Mesenchymal stem cell (in vitro differentiated cells and primary cell): Measurements from ENCODE around the gene PBX1.

ENCODE experiments used
- DNase-seq: peaks from one replicate; pipeline ENCODE4 v3.0.0-alpha.2; 2013
- H2AFZ ChIP-seq: one replicate; pipeline ENCODE4 v1.6.1; 2013; ENCODE audit warnings: low read depth, mild to moderate bottlenecking, control low read depth, inconsistent platforms, low read length, moderate library complexity
- H2AK5ac ChIP-seq: 2 replicates; pipeline ENCODE4 v1.6.1; 2013; ENCODE audit warnings: low read length, moderate library complexity, mild to moderate bottlenecking, inconsistent platforms; ENCODE audit not compliant: severe bottlenecking
- H2BK120ac ChIP-seq: one replicate; pipeline ENCODE4 v1.6.1; 2013; ENCODE audit warnings: low read depth, mild to moderate bottlenecking, inconsistent platforms, low read length, moderate library complexity
- H2BK12ac ChIP-seq, 2 experiments: one replicate each; pipeline ENCODE4 v1.6.1; 2013; ENCODE audit warnings: inconsistent platforms in 2 of 2, low read length in 2 of 2, mild to moderate bottlenecking in 2 of 2, moderate library complexity in 2 of 2, control low read depth in 1 of 2
- H2BK15ac ChIP-seq: one replicate; pipeline ENCODE4 v1.6.1; 2013; ENCODE audit warnings: mild to moderate bottlenecking, low read depth, inconsistent platforms; ENCODE audit not compliant: poor library complexity, severe bottlenecking
- H2BK5ac ChIP-seq: 2 replicates; pipeline ENCODE4 v1.6.1; 2013; ENCODE audit warnings: low read depth, mild to moderate bottlenecking, low read length, control low read depth, inconsistent platforms; ENCODE audit not compliant: poor library complexity, severe bottlenecking
- H3K14ac ChIP-seq, 2 experiments: one replicate each; pipeline ENCODE4 v1.6.1; 2013; ENCODE audit warnings: inconsistent platforms in 2 of 2, low read length in 2 of 2, control low read depth in 1 of 2, mild to moderate bottlenecking in 1 of 2, moderate library complexity in 1 of 2
- H3K18ac ChIP-seq, 2 experiments: one replicate each; pipeline ENCODE4 v1.6.1; 2013; ENCODE audit warnings: inconsistent platforms in 2 of 2, low read length in 2 of 2, control low read depth in 1 of 2, low read depth in 1 of 2, mild to moderate bottlenecking in 1 of 2
- H3K23ac ChIP-seq, 2 experiments: one replicate each; pipeline ENCODE4 v1.6.1; 2013; ENCODE audit warnings: inconsistent platforms in 2 of 2, low read length in 2 of 2, mild to moderate bottlenecking in 2 of 2, moderate library complexity in 2 of 2, control low read depth in 1 of 2
- H3K27ac ChIP-seq: 2 replicates; pipeline ENCODE4 v1.5.1; 2013; ENCODE audit warnings: mild to moderate bottlenecking, moderate library complexity, low read length, control low read depth, inconsistent platforms; ENCODE audit not compliant: poor library complexity, severe bottlenecking
- H3K27me3 ChIP-seq, 2 experiments: 2 replicates each; pipeline versions ENCODE4 v1.6.1 to v1.7.0; 2013; ENCODE audit warnings: low read length in 2 of 2, mild to moderate bottlenecking in 2 of 2, moderate library complexity in 2 of 2, control low read depth in 1 of 2, inconsistent platforms in 1 of 2; ENCODE audit not compliant: control insufficient read depth in 1 of 2, insufficient read depth in 1 of 2
- H3K36me3 ChIP-seq, 2 experiments: 2 replicates each; pipeline versions ENCODE4 v1.6.1 to v1.7.0; 2013; ENCODE audit warnings: low read length in 2 of 2, control low read depth in 1 of 2, inconsistent platforms in 1 of 2, low read depth in 1 of 2, mild to moderate bottlenecking in 1 of 2; ENCODE audit not compliant: insufficient read depth in 2 of 2, control insufficient read depth in 1 of 2
- H3K4ac ChIP-seq, 2 experiments: one replicate each; pipeline ENCODE4 v1.6.1; 2013; ENCODE audit warnings: inconsistent platforms in 2 of 2, low read length in 2 of 2, mild to moderate bottlenecking in 2 of 2, moderate library complexity in 2 of 2, control low read depth in 1 of 2, low read depth in 1 of 2
- H3K4me1 ChIP-seq: 2 replicates; pipeline ENCODE4 v1.6.1; 2013; ENCODE audit warnings: low read depth, low read length, control low read depth; ENCODE audit not compliant: control insufficient read depth, insufficient read depth
- H3K4me2 ChIP-seq: 2 replicates; pipeline ENCODE4 v1.6.1; 2013; ENCODE audit warnings: low read length, mild to moderate bottlenecking, inconsistent platforms; ENCODE audit not compliant: poor library complexity, severe bottlenecking
- H3K4me3 ChIP-seq, 2 experiments: 2 replicates each; pipeline versions ENCODE4 v1.5.1 to v1.7.0; 2013; ENCODE audit warnings: low read length in 2 of 2, mild to moderate bottlenecking in 2 of 2, control low read depth in 1 of 2, low read depth in 1 of 2; ENCODE audit not compliant: insufficient read depth in 1 of 2
- H3K79me1 ChIP-seq: replicated peaks from 2 replicates; pipeline ENCODE4 v1.6.1; 2013; ENCODE audit warnings: mild to moderate bottlenecking, control low read depth, low read length, inconsistent platforms; ENCODE audit not compliant: poor library complexity, severe bottlenecking
- H3K9ac ChIP-seq: 2 replicates; pipeline ENCODE4 v1.7.0; 2013; ENCODE audit warnings: mild to moderate bottlenecking, low read length, moderate library complexity
- H3K9me3 ChIP-seq: 2 replicates; pipeline ENCODE4 v1.7.0; 2013; ENCODE audit warnings: mild to moderate bottlenecking, low read length; ENCODE audit not compliant: control insufficient read depth
- H4K8ac ChIP-seq: one replicate; pipeline ENCODE4 v1.6.1; 2013; ENCODE audit warnings: inconsistent platforms, mild to moderate bottlenecking, low read length, moderate library complexity
- H4K91ac ChIP-seq: one replicate; pipeline ENCODE4 v1.6.1; 2013; ENCODE audit warnings: mild to moderate bottlenecking, low read length, inconsistent platforms
- whole genome bisulfite sequencing: methylation state at CpG from one replicate; pipeline ENCODE4 v1.1.7; 2013; ENCODE audit warnings: mixed read lengths; 5-methylcytosine and 5-hydroxymethylcytosine counted together

Gene PBX1

DNA sequence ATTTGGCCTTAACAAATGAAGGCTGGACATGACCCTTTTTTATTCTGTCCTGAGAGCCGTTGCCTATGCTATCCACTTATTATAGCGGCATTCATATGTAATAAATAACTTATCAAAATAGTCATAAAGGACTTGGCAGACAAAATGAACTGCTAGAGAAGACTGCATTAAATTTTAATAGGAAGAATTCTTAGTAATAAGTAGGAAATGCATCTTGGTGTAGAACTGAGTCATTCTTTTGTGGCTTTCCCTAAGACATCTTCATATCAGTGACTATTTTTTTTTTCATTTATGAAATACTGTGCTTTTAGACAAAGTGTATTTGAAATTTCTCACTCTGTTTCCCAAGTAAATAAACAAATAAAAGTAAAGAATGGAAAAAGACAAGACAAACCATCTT, 45.6 kb downstream of the PBX1 start:
- Histone ChIP-seq H3K4me2 (no peak overlapping the region), H3K79me1 (peaks cover 3% of the 10 kb centered on the region), H4K8ac (no peak overlapping the region), H2BK5ac (no peak overlapping the region), H3K27ac (no peak overlapping the region), H3K23ac (no peak overlapping the region), H2BK15ac (no peak overlapping the region), H3K18ac (no peak overlapping the region), H2BK120ac (no peak overlapping the region), H3K36me3 (peaks cover 0 to 6% of the 10 kb centered on the region in 2 experiments), H3K4me1 (peaks cover 14% of the 10 kb centered on the region), H2AK5ac (no peak overlapping the region), H2BK12ac (no peak overlapping the region), H3K4me3 (no peak overlapping the region), H2AFZ (no peak overlapping the region), H3K9me3 (no peaks in the 10 kb centered on the region), H3K9ac (no peak overlapping the region), H4K91ac (no peak overlapping the region), H3K14ac (no peak overlapping the region), H3K27me3 (no peaks in the 10 kb centered on the region), H3K4ac (no peak overlapping the region)
- no peak for DNase-seq
- WGBS, result no CpG with 5 or more reads among the region's 2 CpGs

DNA sequence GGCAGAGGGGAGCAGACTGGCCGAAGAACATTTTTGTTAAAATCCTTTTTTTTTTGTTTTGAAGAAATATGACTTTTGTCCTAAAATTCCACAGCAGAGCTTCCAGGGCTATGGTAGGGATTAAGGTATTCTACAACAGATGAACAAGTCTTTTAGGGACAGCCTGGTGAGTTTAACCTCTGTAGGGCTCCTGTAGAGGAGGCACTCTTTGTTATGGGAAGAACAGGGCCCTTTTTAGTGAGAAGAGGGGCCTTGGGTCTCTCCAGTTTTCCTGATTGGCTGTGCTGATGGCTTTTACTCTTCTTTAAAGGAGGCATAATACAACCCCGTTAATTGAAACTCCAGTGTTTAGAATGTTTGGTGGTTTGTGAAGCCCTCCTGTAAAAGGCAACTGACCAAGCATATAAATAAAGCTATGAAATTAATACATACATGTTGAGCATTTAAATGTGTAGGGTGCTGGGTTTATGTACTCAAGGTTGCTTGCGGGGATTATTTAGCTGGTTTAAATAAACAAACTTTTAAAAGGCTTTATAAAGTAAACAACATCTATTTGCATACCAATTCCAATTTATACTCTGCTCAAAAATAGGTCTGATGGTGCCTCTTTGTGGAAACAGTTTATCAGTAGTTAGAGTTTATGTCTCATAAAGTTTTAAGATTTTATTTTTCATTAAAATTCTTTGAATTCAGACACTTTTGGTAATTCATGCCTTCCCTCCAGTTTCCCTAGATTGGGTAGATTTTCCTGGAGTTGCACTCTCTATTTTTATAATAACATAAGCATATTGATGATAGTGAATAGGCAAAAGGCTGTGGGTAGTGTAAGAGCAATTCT, 46.5 kb downstream of the PBX1 start:
- H3K27ac ChIP-seq, result no peak overlapping the region
- 90% methylated on average over 1 of the region's 3 CpGs for WGBS

GRCh38 chr1:164607351-164607750, 48.4 kb downstream of the PBX1 start:
- Histone ChIP-seq H3K18ac (no peak overlapping the region), H2BK5ac (no peak overlapping the region), H3K9ac (no peak overlapping the region), H2BK12ac (no peak overlapping the region), H2AK5ac (no peak overlapping the region), H3K4me3 (no peak overlapping the region), H4K8ac (no peak overlapping the region), H4K91ac (no peak overlapping the region), H3K27ac (no peak overlapping the region), H2BK15ac (no peak overlapping the region), H3K23ac (no peak overlapping the region), H2AFZ (no peak overlapping the region), H3K4me2 (no peak overlapping the region), H2BK120ac (no peak overlapping the region), H3K79me1 (peaks cover 5% of the 10 kb centered on the region), H3K4ac (no peak overlapping the region), H3K4me1 (peaks cover 17% of the 10 kb centered on the region), H3K36me3 (peaks cover 0 to 1% of the 10 kb centered on the region in 2 experiments), H3K27me3 (no peaks in the 10 kb centered on the region), H3K14ac (no peak overlapping the region), H3K9me3 (no peaks in the 10 kb centered on the region)
- WGBS, result 71% methylated on average over 3 of the region's 3 CpGs
- no peak for DNase-seq

More for the DNA sequence above, 46.5 kb downstream of the PBX1 start:
- no peak overlapping the region for H3K4me2 ChIP-seq
- H2BK120ac ChIP-seq, result no peak overlapping the region
- H4K8ac ChIP-seq, result no peak overlapping the region
- H2AK5ac ChIP-seq, result no peak overlapping the region
- no peaks in the 10 kb centered on the region for H3K9me3 ChIP-seq
- no peak overlapping the region for H3K23ac ChIP-seq
- H2BK5ac ChIP-seq, result no peak overlapping the region
- H3K79me1 ChIP-seq, result peaks cover 5% of the 10 kb centered on the region
- no peak overlapping the region for H2BK15ac ChIP-seq
- no peak overlapping the region for H3K14ac ChIP-seq
- H3K9ac ChIP-seq, result no peak overlapping the region
- H4K91ac ChIP-seq, result no peak overlapping the region
- no peak overlapping the region for H3K4me3 ChIP-seq
- no peak overlapping the region for H3K4ac ChIP-seq
- no peaks in the 10 kb centered on the region for H3K27me3 ChIP-seq
- no peak overlapping the region for H2AFZ ChIP-seq
- H3K18ac ChIP-seq, result no peak overlapping the region
- DNase-seq, result no peak
- H3K36me3 ChIP-seq, result peaks cover 0 to 6% of the 10 kb centered on the region in 2 experiments
- peaks cover 15% of the 10 kb centered on the region for H3K4me1 ChIP-seq
- H2BK12ac ChIP-seq, result no peak overlapping the region

DNA sequence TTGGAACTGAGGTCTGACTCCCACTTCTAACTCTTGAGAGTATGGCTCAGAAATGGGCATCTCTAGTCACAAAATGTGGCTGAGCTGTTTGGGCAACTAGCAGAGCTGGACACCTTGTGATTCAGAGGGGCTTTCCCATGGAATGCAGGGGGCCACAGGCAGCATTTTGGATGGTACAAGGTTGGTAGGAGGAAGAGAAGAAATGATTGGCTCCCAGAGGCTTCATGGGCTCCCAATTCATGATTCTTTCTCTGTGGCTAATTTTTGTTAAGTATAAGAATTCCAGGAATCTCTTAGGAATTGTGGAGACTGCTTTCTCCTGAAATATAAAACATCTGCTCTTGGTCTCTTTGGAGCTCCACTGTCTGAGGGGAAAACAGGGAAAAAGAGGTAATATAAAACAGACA, 49.7 kb downstream of the PBX1 start:
- Histone ChIP-seq H2BK5ac (no peak overlapping the region), H4K8ac (no peak overlapping the region), H3K27ac (no peak overlapping the region), H2BK12ac (peak overlapping the region in 1 of 2 experiments; percentile 57), H3K18ac (no peak overlapping the region), H3K9me3 (no peaks in the 10 kb centered on the region), H2AFZ (no peak overlapping the region), H3K14ac (no peak overlapping the region), H4K91ac (no peak overlapping the region), H3K9ac (peak overlapping the region; percentile 27), H2AK5ac (no peak overlapping the region), H3K36me3 (peaks cover 0 to 1% of the 10 kb centered on the region in 2 experiments), H3K4me3 (no peak overlapping the region), H3K23ac (no peak overlapping the region), H3K4me2 (no peak overlapping the region), H3K27me3 (no peaks in the 10 kb centered on the region), H3K4ac (no peak overlapping the region), H3K79me1 (peaks cover 5% of the 10 kb centered on the region), H2BK15ac (no peak overlapping the region), H2BK120ac (no peak overlapping the region), H3K4me1 (peaks cover 21% of the 10 kb centered on the region)
- DNase-seq, result no peak
